HFF-Myc (cell line): ENCODE data around the gene MS4A18.
A peak's percentile ranks its signal among the peaks of the same experiment; 100 is the strongest.
"Not testable (repeated sequence)": the region's sequence is repeated elsewhere in the genome, so short reads cannot be mapped to it uniquely, and the experiment has no call there.

Source experiments
- DNase-seq: peaks from one replicate; pipeline ENCODE4 v3.0.0-alpha.2; 2011; ENCODE audit warnings: low read depth; ENCODE audit errors: extremely low read depth
- H3K4me3 ChIP-seq: replicated peaks from 2 replicates; pipeline ENCODE4 v1.5.1; 2011; ENCODE audit warnings: low read depth, mild to moderate bottlenecking, control low read depth, low read length
- CTCF ChIP-seq: IDR thresholded peaks from 2 replicates; pipeline ENCODE4 v1.5.1; 2012; ENCODE audit warnings: mild to moderate bottlenecking, low read depth, low read length, control low read depth; ENCODE audit errors: missing control alignments

MS4A18 gene

GRCh38 chr11:60748821-60749220, 24.3 kb downstream of the MS4A18 start:
- no peak for TF ChIP-seq CTCF
- no peak for DNase-seq
- H3K4me3 ChIP-seq = no peak overlapping the region

- TF ChIP-seq CTCF = no peak
- no peak for DNase-seq
- no peak overlapping the region for H3K4me3 ChIP-seq
Measured at GRCh38 chr11:60750911-60751310, 26.4 kb downstream of the MS4A18 start.

- no peak overlapping the region for H3K4me3 ChIP-seq
- TF ChIP-seq CTCF = no peak
- DNase-seq = no peak
Measured at GRCh38 chr11:60753309-60753708, 28.8 kb downstream of the MS4A18 start.

- DNase-seq = no peak
- no peak for TF ChIP-seq CTCF
- H3K4me3 ChIP-seq = no peak overlapping the region
Measured at GRCh38 chr11:60754887-60755286, 30.4 kb downstream of the MS4A18 start.

GRCh38 chr11:60756307-60757032, 31.9 kb downstream of the MS4A18 start, which contains the start of gene MS4A15:
Gene MS4A15 (plus strand): TSS chr11:60756867. CDS start chr11:60763734, 6,867 bp downstream.
- peak; percentile 30 for TF ChIP-seq CTCF
- DNase-seq = no peak
- H3K4me3 ChIP-seq = no peak within 1 kb of the TSS

- H3K4me3 ChIP-seq = no peak overlapping the region
- TF ChIP-seq CTCF = no peak
- no peak for DNase-seq
Measured at GRCh38 chr11:60757231-60757800, 32.8 kb downstream of the MS4A18 start.

GRCh38 chr11:60758671-60759070, 34.2 kb downstream of the MS4A18 start:
- not testable (repeated sequence) for H3K4me3 ChIP-seq, DNase-seq

GRCh38 chr11:60759438-60760225, 35.1 kb downstream of the MS4A18 start:
- not testable (repeated sequence) for DNase-seq

More at GRCh38 chr11:60759438-60760225, 35.1 kb downstream of the MS4A18 start:
- not testable (repeated sequence) for H3K4me3 ChIP-seq
